Stomach (tissue), 9 donors: ENCODE data around the gene ANKS1A. TPM values are rescaled to one million over a fixed set of nuclear protein-coding genes. Genes with fewer than 3 reads are reported as not detected.

Source experiments
- DNase-seq, 2 donors: peaks; one replicate each; pipeline versions ENCODE4 v3.0.0 to v3.0.0-alpha.2; 2013 to 2019
- H3K27ac ChIP-seq, 5 donors: fragments of 200-600 bp in 4 of 5; sonication (generic) in 4 of 5; one replicate each; pipeline ENCODE4 v1.5.1; 2013 to 2019; ENCODE audit warnings: mild to moderate bottlenecking in 1 of 5, moderate library complexity in 1 of 5
- H3K27me3 ChIP-seq, 3 donors: fragments of 200-600 bp; sonication (generic); one replicate each; pipeline ENCODE4 v1.5.1; 2017 to 2019; ENCODE audit warnings: mixed run types in 1 of 3
- H3K36me3 ChIP-seq, 4 donors: fragments of 200-600 bp; sonication (generic); 1 replicate in 3 of 4; 2 replicates in 1 of 4; pipeline ENCODE4 v1.5.1; 2016 to 2019
- H3K4me1 ChIP-seq, 4 donors: fragments of 200-600 bp; sonication (generic); one replicate each; pipeline ENCODE4 v1.5.1; 2016 to 2019
- H3K4me3 ChIP-seq, 4 donors: fragments of 200-600 bp; sonication (generic) in 3 of 4; one replicate each; pipeline ENCODE4 v1.5.1; 2016 to 2019; ENCODE audit warnings: mild to moderate bottlenecking in 1 of 4
- H3K9me3 ChIP-seq, 4 donors: fragments of 200-600 bp; sonication (generic); one replicate each; pipeline ENCODE4 v1.5.1; 2016 to 2019
- CTCF ChIP-seq, 7 experiments: fragments of 450-650 bp in 4 of 7; fragments of 200-600 bp in 3 of 7; sonication (generic) in 3 of 7; IDR thresholded peaks; one replicate each; pipeline ENCODE4 v1.5.1; 2016 to 2019; ENCODE audit warnings: antibody characterized with exemption in 7 of 7, control low read depth in 2 of 7, mild to moderate bottlenecking in 1 of 7
- EP300 ChIP-seq: sonication (generic); formaldehyde crosslinking; IDR thresholded peaks from one replicate; pipeline ENCODE4 v1.6.1; 2017; ENCODE audit warnings: antibody characterized with exemption
- POLR2A ChIP-seq, 4 donors: fragments of 450-650 bp; IDR thresholded peaks; one replicate each; pipeline ENCODE4 v1.6.1; 2016; ENCODE audit warnings: antibody characterized with exemption in 4 of 4, control low read depth in 2 of 4, mild to moderate bottlenecking in 1 of 4, moderate library complexity in 1 of 4
- POLR2AphosphoS5 ChIP-seq, 3 donors: sonication (generic); formaldehyde crosslinking; IDR thresholded peaks; one replicate each; pipeline ENCODE4 v1.6.1; 2016; ENCODE audit warnings: antibody characterized with exemption in 3 of 3
- WGBS, 5 donors: extraction: QIAGEN DNeasy Blood & Tissue Kit in 3 of 5; methylation state at CpG; one replicate each; pipeline versions ENCODE4 v1.1.5 to v1.1.7; 2013 to 2018; 5-methylcytosine and 5-hydroxymethylcytosine counted together
- intact Hi-C: fragments of 100-400 bp; cut with DNase I; formaldehyde crosslinking; loops from one replicate; pipeline ENCODE4 v1.15.1; 2023; ENCODE audit warnings: low total_unique reads
- polyA plus RNA-seq, 3 donors: library from polyadenylated mRNA; stranded (reverse); fragments of 200-250 nt; gene quantifications; one replicate each; pipeline ENCODE4 v1.2.3, GENCODE V29; 2013
- total RNA-seq, 5 donors: library from RNA; depleted of rRNA; stranded (reverse); fragments of >200 nt; gene quantifications; one replicate each; pipeline versions ENCODE4 v1.1.0 to v1.2.3, GENCODE V29; 2014 to 2016
- donor health status: healthy with polysubstance abuse.
- donor health status: Bipolar disorder and iron deficiency.
- donor health status: healthy.

The ANKS1A gene
- total and polyA plus RNA-seq, 8 donors: 6.1 to 40.6 (median 21.5) TPM

GRCh38 chr6:34957231-34957783 lies 68.3 kb downstream of the ANKS1A start:
- WGBS, 5 donors: 51 to 72% (median 61%) methylated on average over 2 of the region's 2 CpGs
- DNase-seq: peak in 1 of 2 donors; percentile 45
- Histone ChIP-seq H3K27me3 (no peaks in the 10 kb centered on the region), H3K27ac (peak overlapping the region in 2 of 5 donors; percentile 5), H3K4me1 (peaks cover 0 to 51% (median 35%) of the 10 kb centered on the region in 4 donors), H3K4me3 (no peak overlapping the region), H3K9me3 (no peaks in the 10 kb centered on the region), H3K36me3 (no peaks in the 10 kb centered on the region)
- no peak for TF ChIP-seq CTCF (IDR thresholded peaks at IDR 0.05)
- no peak for TF ChIP-seq POLR2A (IDR thresholded peaks at IDR 0.05)
- TF ChIP-seq POLR2AphosphoS5 (IDR thresholded peaks at IDR 0.05): no peak
- no peak for TF ChIP-seq EP300
- intact Hi-C loops: no loop called here

GRCh38 chr6:34958734-34959133 lies 69.7 kb downstream of the ANKS1A start:
- Histone ChIP-seq H3K27me3 (no peaks in the 10 kb centered on the region), H3K9me3 (no peaks in the 10 kb centered on the region), H3K4me1 (peaks cover 0 to 39% (median 23%) of the 10 kb centered on the region in 4 donors), H3K4me3 (no peak overlapping the region), H3K36me3 (no peaks in the 10 kb centered on the region), H3K27ac (peak overlapping the region in 2 of 5 donors; percentile 22 to 49)
- 66 to 87% (median 82%) methylated on average over 2 of the region's 2 CpGs for WGBS, 5 donors
- intact Hi-C loops: no loop called here
- no peak for DNase-seq
- TF ChIP-seq POLR2A (IDR thresholded peaks at IDR 0.05): no peak
- no peak for TF ChIP-seq POLR2AphosphoS5 (IDR thresholded peaks at IDR 0.05)
- TF ChIP-seq CTCF (IDR thresholded peaks at IDR 0.05): no peak
- TF ChIP-seq EP300: no peak

GRCh38 chr6:34959224-34959623 lies 70.2 kb downstream of the ANKS1A start:
- Histone ChIP-seq H3K4me1 (peaks cover 0 to 35% (median 19%) of the 10 kb centered on the region in 4 donors), H3K36me3 (no peaks in the 10 kb centered on the region), H3K27ac (peak overlapping the region in 2 of 5 donors; percentile 22 to 49), H3K27me3 (no peaks in the 10 kb centered on the region), H3K4me3 (no peak overlapping the region), H3K9me3 (no peaks in the 10 kb centered on the region)
- no peak for TF ChIP-seq POLR2AphosphoS5 (IDR thresholded peaks at IDR 0.05)
- TF ChIP-seq CTCF (IDR thresholded peaks at IDR 0.05): no peak
- TF ChIP-seq POLR2A (IDR thresholded peaks at IDR 0.05): no peak
- TF ChIP-seq EP300: no peak
- no peak for DNase-seq
- intact Hi-C loops: no loop called here

- intact Hi-C loops: no loop called here
- Histone ChIP-seq H3K4me3 (no peak overlapping the region), H3K4me1 (peaks cover 0 to 31% (median 16%) of the 10 kb centered on the region in 4 donors), H3K27me3 (no peaks in the 10 kb centered on the region), H3K36me3 (no peaks in the 10 kb centered on the region), H3K9me3 (no peaks in the 10 kb centered on the region), H3K27ac (peak overlapping the region in 2 of 5 donors; percentile 2 to 6)
- WGBS, 5 donors: 58 to 73% (median 64%) methylated on average over 2 of the region's 2 CpGs
- DNase-seq: no peak
- TF ChIP-seq POLR2AphosphoS5 (IDR thresholded peaks at IDR 0.05) (no peak), EP300 (no peak), CTCF (IDR thresholded peaks at IDR 0.05) (no peak), POLR2A (IDR thresholded peaks at IDR 0.05) (no peak)
Observed at GRCh38 chr6:34961082-34961481, 72.0 kb downstream of the ANKS1A start.
